ENCODE measurements around the gene NHSL1. TPM values are rescaled to one million over a fixed set of nuclear protein-coding genes. Genes with fewer than 3 reads are reported as not detected.

NHSL1 gene
- total RNA-seq, 2 experiments from 2014 or later, result 0.20 to 0.35 TPM

DNA sequence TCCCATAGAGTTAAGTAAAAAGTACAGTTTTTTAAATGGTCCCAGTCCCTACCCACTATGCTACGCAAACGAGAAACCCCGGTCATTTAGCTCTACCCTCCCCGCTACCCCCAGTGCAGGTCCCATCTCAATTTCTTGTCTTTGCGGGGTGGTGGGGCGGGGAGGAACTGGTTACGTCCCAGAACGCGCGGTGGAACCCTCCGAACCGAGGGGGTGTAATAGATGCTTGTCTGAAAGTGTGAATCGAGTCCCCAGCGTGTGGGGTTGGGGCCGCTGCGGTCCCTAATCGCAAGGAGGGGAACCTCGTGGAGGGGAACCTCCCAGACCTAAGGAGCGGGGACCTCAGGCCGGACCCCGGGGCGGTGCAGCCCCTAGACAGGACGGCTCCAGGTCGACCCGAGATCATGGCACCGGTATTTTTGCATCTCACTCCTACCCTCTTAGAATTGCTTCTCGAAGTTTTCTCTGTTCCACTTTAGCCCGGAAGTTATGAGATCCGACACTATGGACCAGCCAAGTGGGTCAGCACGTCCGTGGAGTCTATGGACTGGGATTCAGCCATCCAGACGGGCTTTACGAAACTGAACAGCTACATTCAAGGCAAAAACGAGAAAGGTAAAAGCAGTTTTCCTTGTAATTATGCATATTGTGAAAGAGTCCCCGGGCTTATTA lies 94.5 kb downstream of the NHSL1 start:
- peaks cover 28% of the 10 kb centered on the region for H3K36me3 Mint-ChIP-seq
- CTCF ChIA-PET, result interaction anchor here (1.0 to 3.3 kb wide), 7 partner anchors 11 to 399 kb away, joined by 4 to 18 read pairs (median 4); no protein-coding TSS in a partner anchor
- peak; percentile 55 for DNase-seq
- H3K9me3 Mint-ChIP-seq (ENCODE audit: low read depth), result no peaks in the 10 kb centered on the region
- peaks cover 4% of the 10 kb centered on the region for H3K27me3 Mint-ChIP-seq
- peak overlapping the region; percentile 81 for H3K4me3 Mint-ChIP-seq
- peak overlapping the region; percentile 77 for H3K27ac Mint-ChIP-seq
- ATAC-seq, result no peak
- H3K4me1 Mint-ChIP-seq, result peaks cover 25% of the 10 kb centered on the region

GRCh38 chr6:138403801-138404665 lies 95.3 kb downstream of the NHSL1 start, which contains the start of gene HEBP2:
Gene HEBP2 (plus strand): TSS chr6:138404223. CDS start chr6:138404496, 273 bp downstream.
- Mint-ChIP-seq H3K27me3 (peaks cover 4% of the 10 kb centered on the region), H3K4me1 (peaks cover 20% of the 10 kb centered on the region), H3K4me3 (peak within 1 kb of the TSS; percentile 81), H3K9me3 (ENCODE audit: low read depth) (no peaks in the 10 kb centered on the region), H3K36me3 (peaks cover 21% of the 10 kb centered on the region), H3K27ac (peak within 1 kb of the TSS; percentile 80)
- DNase-seq (peak; percentile 96), ATAC-seq (peak; percentile 94)
- CTCF ChIA-PET, result interaction anchor here (0.5 to 3.3 kb wide), 10 partner anchors 10 to 399 kb away, joined by 3 to 18 read pairs (median 4); no protein-coding TSS in a partner anchor

- H3K27ac Mint-ChIP-seq, result peak overlapping the region; percentile 80
- H3K4me1 Mint-ChIP-seq, result peaks cover 16% of the 10 kb centered on the region
- ATAC-seq (peak; percentile 24), DNase-seq (peak; percentile 59)
- H3K27me3 Mint-ChIP-seq, result peaks cover 4% of the 10 kb centered on the region
- H3K4me3 Mint-ChIP-seq, result peak overlapping the region; percentile 75
- no peaks in the 10 kb centered on the region for H3K9me3 Mint-ChIP-seq (ENCODE audit: low read depth)
- peaks cover 17% of the 10 kb centered on the region for H3K36me3 Mint-ChIP-seq
- CTCF ChIA-PET, result interaction anchor here (0.5 to 3.3 kb wide), 10 partner anchors 9 to 287 kb away, joined by 3 to 18 read pairs (median 4); no protein-coding TSS in a partner anchor
Measured at GRCh38 chr6:138403324-138403800, 95.9 kb downstream of the NHSL1 start.

- Mint-ChIP-seq H3K9me3 (ENCODE audit: low read depth) (no peaks in the 10 kb centered on the region), H3K4me1 (peaks cover 16% of the 10 kb centered on the region), H3K27me3 (peaks cover 4% of the 10 kb centered on the region), H3K4me3 (peak overlapping the region; percentile 75), H3K36me3 (peaks cover 14% of the 10 kb centered on the region), H3K27ac (no peak overlapping the region)
- DNase-seq (no peak), ATAC-seq (no peak)
- CTCF ChIA-PET, result interaction anchor here (0.6 to 3.3 kb wide), 9 partner anchors 9 to 115 kb away, joined by 3 to 18 read pairs (median 3); no protein-coding TSS in a partner anchor
Measured at GRCh38 chr6:138402838-138403187, 96.5 kb downstream of the NHSL1 start.

GRCh38 chr6:138401960-138402837 lies 97.1 kb downstream of the NHSL1 start:
- peaks cover 11% of the 10 kb centered on the region for H3K36me3 Mint-ChIP-seq
- no peaks in the 10 kb centered on the region for H3K9me3 Mint-ChIP-seq (ENCODE audit: low read depth)
- peaks cover 16% of the 10 kb centered on the region for H3K4me1 Mint-ChIP-seq
- peaks cover 4% of the 10 kb centered on the region for H3K27me3 Mint-ChIP-seq
- CTCF ChIA-PET, result interaction anchor here (0.6 to 3.3 kb wide), 5 partner anchors 13 to 116 kb away, joined by 3 to 18 read pairs (median 3); no protein-coding TSS in a partner anchor
- H3K27ac Mint-ChIP-seq, result no peak overlapping the region
- ATAC-seq (no peak), DNase-seq (no peak)
- H3K4me3 Mint-ChIP-seq, result no peak overlapping the region

DNA sequence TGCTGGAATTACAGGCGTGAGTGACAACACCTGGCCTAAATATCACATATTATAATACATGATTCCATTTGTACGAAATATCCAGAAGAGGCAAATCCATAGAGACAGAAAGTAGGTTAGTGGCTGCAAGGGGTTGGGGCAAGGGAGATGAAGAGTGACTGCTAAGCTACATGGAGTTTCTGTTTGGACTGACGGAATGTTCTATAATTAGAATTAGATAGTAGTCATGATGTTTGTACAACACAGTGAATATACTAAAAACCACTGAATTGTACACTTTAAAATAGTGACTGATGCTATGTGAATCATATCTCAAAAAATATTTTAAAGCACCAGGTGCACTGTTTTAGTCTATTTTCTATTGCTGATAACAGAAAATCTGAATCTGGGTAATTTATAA lies 99.0 kb downstream of the NHSL1 start:
- Mint-ChIP-seq H3K36me3 (peaks cover under 1% of the 10 kb centered on the region), H3K27ac (no peak overlapping the region), H3K4me3 (no peak overlapping the region), H3K27me3 (peaks cover 4% of the 10 kb centered on the region), H3K4me1 (peaks cover 9% of the 10 kb centered on the region), H3K9me3 (ENCODE audit: low read depth) (no peaks in the 10 kb centered on the region)
- no peak for ATAC-seq
- CTCF ChIA-PET, result no interaction called here
- DNase-seq, result no peak

DNA sequence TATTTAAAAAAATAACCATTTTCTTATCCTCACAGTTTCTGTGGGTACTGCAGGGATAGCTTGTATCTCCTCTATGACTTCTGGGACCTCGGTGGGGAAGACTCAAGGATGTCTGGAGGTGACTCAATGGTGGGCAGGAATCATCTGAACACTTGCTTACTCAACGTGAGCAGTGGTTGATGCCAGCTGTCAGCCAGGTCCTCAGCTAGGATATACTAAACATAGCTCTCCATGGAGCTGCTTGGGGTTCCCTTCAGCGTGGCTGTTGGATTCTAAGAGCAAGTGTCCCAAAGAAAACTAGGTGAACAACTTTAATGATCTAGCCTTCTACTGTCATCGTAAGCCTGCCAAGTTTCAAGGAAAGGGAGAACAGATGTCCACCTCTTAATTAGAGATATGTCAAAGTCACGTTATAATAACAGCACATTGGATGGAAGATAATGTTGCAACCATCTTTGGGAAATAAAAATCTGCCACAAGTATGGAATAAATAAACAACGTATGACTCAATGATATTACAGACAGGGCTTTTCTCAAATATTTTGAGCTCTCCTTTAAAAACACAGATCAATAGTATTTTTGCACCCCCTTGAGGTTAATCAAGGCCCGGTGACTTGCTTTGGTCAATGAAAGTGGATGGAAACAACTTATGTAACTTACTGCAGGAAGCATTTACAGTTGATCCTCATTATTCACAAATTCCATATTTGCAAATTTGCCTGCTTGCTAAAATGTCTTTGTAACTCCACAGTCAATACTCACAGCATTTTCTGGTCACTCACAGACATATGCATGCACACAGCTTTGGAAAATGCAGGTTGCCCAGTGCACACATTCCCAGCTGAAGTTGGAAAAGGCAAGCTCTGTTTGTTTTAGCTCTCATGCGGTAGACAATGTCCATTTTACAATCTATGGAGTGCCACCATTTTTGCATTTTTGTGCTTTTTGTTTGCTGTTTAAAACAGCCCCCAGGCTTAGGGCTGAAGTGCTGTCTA lies 101.9 kb downstream of the NHSL1 start:
- CTCF ChIA-PET, result no interaction called here
- H3K4me1 Mint-ChIP-seq, result peaks cover 6% of the 10 kb centered on the region
- H3K27ac Mint-ChIP-seq, result no peak overlapping the region
- H3K4me3 Mint-ChIP-seq, result no peak overlapping the region
- DNase-seq (no peak), ATAC-seq (no peak)
- no peaks in the 10 kb centered on the region for H3K36me3 Mint-ChIP-seq
- peaks cover 7% of the 10 kb centered on the region for H3K27me3 Mint-ChIP-seq
- H3K9me3 Mint-ChIP-seq (ENCODE audit: low read depth), result no peaks in the 10 kb centered on the region

GRCh38 chr6:138396709-138397108 lies 102.6 kb downstream of the NHSL1 start:
- H3K36me3 Mint-ChIP-seq, result no peaks in the 10 kb centered on the region
- DNase-seq (no peak), ATAC-seq (no peak)
- no peaks in the 10 kb centered on the region for H3K9me3 Mint-ChIP-seq (ENCODE audit: low read depth)
- H3K27ac Mint-ChIP-seq, result no peak overlapping the region
- H3K4me3 Mint-ChIP-seq, result no peak overlapping the region
- CTCF ChIA-PET, result no interaction called here
- peaks cover 6% of the 10 kb centered on the region for H3K27me3 Mint-ChIP-seq
- peaks cover 6% of the 10 kb centered on the region for H3K4me1 Mint-ChIP-seq

- no peak overlapping the region for H3K4me3 Mint-ChIP-seq
- H3K9me3 Mint-ChIP-seq (ENCODE audit: low read depth), result no peaks in the 10 kb centered on the region
- no peak for ATAC-seq
- H3K27ac Mint-ChIP-seq, result no peak overlapping the region
- H3K27me3 Mint-ChIP-seq, result peaks cover 15% of the 10 kb centered on the region
- no peak for DNase-seq
- CTCF ChIA-PET, result interaction anchor here (0.7 to 3.1 kb wide), 2 partner anchors 10 to 388 kb away, joined by 3 to 11 read pairs; partner anchors contain the start of gene HEBP2
- no peaks in the 10 kb centered on the region for H3K36me3 Mint-ChIP-seq
- H3K4me1 Mint-ChIP-seq, result peaks cover 6% of the 10 kb centered on the region
Measured at GRCh38 chr6:138393871-138394783, 105.2 kb downstream of the NHSL1 start.

- DNase-seq, result no peak
- CTCF ChIA-PET, result interaction anchor here (2.0 kb wide), 1 partner anchor 13 kb away, joined by 5 read pairs; no protein-coding TSS in a partner anchor
- no peaks in the 10 kb centered on the region for H3K9me3 Mint-ChIP-seq (ENCODE audit: low read depth)
- H3K4me3 Mint-ChIP-seq, result no peak overlapping the region
- ATAC-seq, result no peak
- peaks cover 6% of the 10 kb centered on the region for H3K4me1 Mint-ChIP-seq
- no peaks in the 10 kb centered on the region for H3K36me3 Mint-ChIP-seq
- peaks cover 27% of the 10 kb centered on the region for H3K27me3 Mint-ChIP-seq
- no peak overlapping the region for H3K27ac Mint-ChIP-seq
Measured at GRCh38 chr6:138389551-138389950, 109.7 kb downstream of the NHSL1 start.
